Embryonic facial prominence (tissue), 1 donor: ENCODE data around the gene RBBP8NL.

ENCODE experiments used
- DNase-seq: peaks from one replicate; pipeline ENCODE4 v3.0.0-alpha.2; 2016; ENCODE audit errors: extremely low spot score

Gene RBBP8NL

GRCh38 chr20:62427172-62428001 lies at the start of gene RBBP8NL:
Gene RBBP8NL (minus strand): TSS chr20:62427539. CDS start chr20:62419647, 7,892 bp downstream.
- DNase-seq: peak; percentile 10

GRCh38 chr20:62476056-62476838 lies 48.9 kb upstream of the RBBP8NL start:
- no peak for DNase-seq

GRCh38 chr20:62475772-62476055 lies 48.4 kb upstream of the RBBP8NL start, which contains the start of gene GATA5:
Gene GATA5 (minus strand): TSS chr20:62475995. CDS start chr20:62475521, 474 bp downstream.
- no peak for DNase-seq

GRCh38 chr20:62475027-62475771 lies 47.9 kb upstream of the RBBP8NL start:
- DNase-seq: no peak

GRCh38 chr20:62474604-62475026 lies 47.3 kb upstream of the RBBP8NL start:
- DNase-seq: no peak

- DNase-seq: no peak
Measured at GRCh38 chr20:62473717-62474603, 46.6 kb upstream of the RBBP8NL start.

GRCh38 chr20:62472941-62473585 lies 45.7 kb upstream of the RBBP8NL start:
- DNase-seq: no peak

- no peak for DNase-seq
Measured at GRCh38 chr20:62472138-62472940, 45.0 kb upstream of the RBBP8NL start.

GRCh38 chr20:62470459-62470858 lies 43.1 kb upstream of the RBBP8NL start:
- no peak for DNase-seq

- DNase-seq: no peak
Measured at GRCh38 chr20:62470001-62470400, 42.7 kb upstream of the RBBP8NL start.

- DNase-seq: no peak
Measured at GRCh38 chr20:62469352-62469751, 42.0 kb upstream of the RBBP8NL start.

- no peak for DNase-seq
Measured at GRCh38 chr20:62466806-62467537, 39.6 kb upstream of the RBBP8NL start.

GRCh38 chr20:62466072-62466760 lies 38.9 kb upstream of the RBBP8NL start:
- DNase-seq: no peak

- no peak for DNase-seq
Measured at GRCh38 chr20:62464990-62465389, 37.7 kb upstream of the RBBP8NL start.

GRCh38 chr20:62464425-62464770 lies 37.1 kb upstream of the RBBP8NL start:
- no peak for DNase-seq

- DNase-seq: no peak
Measured at GRCh38 chr20:62463651-62464424, 36.5 kb upstream of the RBBP8NL start.

GRCh38 chr20:62462976-62463592 lies 35.7 kb upstream of the RBBP8NL start:
- no peak for DNase-seq
